ENCODE measurements around the gene CLK3.
"Not testable (repeated sequence)": the region's sequence is repeated elsewhere in the genome, so short reads cannot be mapped to it uniquely, and the experiment has no call there.

CLK3 gene

GRCh38 chr15:74620636-74621545, 5.3 kb downstream of the CLK3 start:
- peak; percentile 90 for DNase-seq (ENCODE audit: low spot score)

- no peak for DNase-seq (ENCODE audit: low spot score)
Measured at GRCh38 chr15:74621546-74621920, 5.9 kb downstream of the CLK3 start.

- DNase-seq (ENCODE audit: low spot score), result peak; percentile 74
Measured at GRCh38 chr15:74621936-74622335, 6.3 kb downstream of the CLK3 start.

GRCh38 chr15:74622758-74623157, 7.1 kb downstream of the CLK3 start:
- DNase-seq (ENCODE audit: low spot score), result no peak

- DNase-seq (ENCODE audit: low spot score), result no peak
Measured at GRCh38 chr15:74624020-74624602, 8.5 kb downstream of the CLK3 start.

- DNase-seq (ENCODE audit: low spot score), result no peak
Measured at GRCh38 chr15:74625693-74626092, 10.1 kb downstream of the CLK3 start.

- DNase-seq (ENCODE audit: low spot score), result no peak
Measured at GRCh38 chr15:74626336-74626735, 10.7 kb downstream of the CLK3 start.

GRCh38 chr15:74626752-74627692, 11.4 kb downstream of the CLK3 start:
- no peak for DNase-seq (ENCODE audit: low spot score)

- no peak for DNase-seq (ENCODE audit: low spot score)
Measured at GRCh38 chr15:74627766-74628165, 12.1 kb downstream of the CLK3 start.

- no peak for DNase-seq (ENCODE audit: low spot score)
Measured at GRCh38 chr15:74628199-74628598, 12.6 kb downstream of the CLK3 start.

- no peak for DNase-seq (ENCODE audit: low spot score)
Measured at GRCh38 chr15:74628949-74629348, 13.3 kb downstream of the CLK3 start.

- DNase-seq (ENCODE audit: low spot score), result not testable (repeated sequence)
Measured at GRCh38 chr15:74629696-74630095, 14.1 kb downstream of the CLK3 start.

GRCh38 chr15:74630284-74631086, 14.8 kb downstream of the CLK3 start:
- no peak for DNase-seq (ENCODE audit: low spot score)

- DNase-seq (ENCODE audit: low spot score), result no peak
Measured at GRCh38 chr15:74631087-74631385, 15.4 kb downstream of the CLK3 start.

- DNase-seq (ENCODE audit: low spot score), result no peak
Measured at GRCh38 chr15:74631408-74631807, 15.8 kb downstream of the CLK3 start.

GRCh38 chr15:74631935-74632560, 16.4 kb downstream of the CLK3 start:
- DNase-seq (ENCODE audit: low spot score), result peak; percentile 86

- no peak for DNase-seq (ENCODE audit: low spot score)
Measured at GRCh38 chr15:74632601-74633000, 17.0 kb downstream of the CLK3 start.

GRCh38 chr15:74633781-74634180, 18.1 kb downstream of the CLK3 start:
- no peak for DNase-seq (ENCODE audit: low spot score)

- DNase-seq (ENCODE audit: low spot score), result peak; percentile 85
Measured at GRCh38 chr15:74635228-74635627, 19.6 kb downstream of the CLK3 start.

GRCh38 chr15:74636984-74637383, 21.3 kb downstream of the CLK3 start:
- DNase-seq (ENCODE audit: low spot score), result no peak

GRCh38 chr15:74641151-74641550, 25.5 kb downstream of the CLK3 start:
- DNase-seq (ENCODE audit: low spot score), result no peak

All from iPS-NIHi11 (cell line).